Kidney (tissue), 14 donors: ENCODE results near the gene CALD1. TPM values are rescaled to one million over a fixed set of nuclear protein-coding genes. Genes with fewer than 3 reads are reported as not detected.

Experiments used
- DNase-seq, 5 donors: peaks; one replicate each; pipeline ENCODE4 v3.0.0-alpha.2; 2013 to 2020
- FAIRE-seq: peaks from 2 replicates; lab custom pipeline; 2012; peaks lifted over from hg19 to GRCh38; lab: Jason Lieb, UNC
- H3K27ac ChIP-seq, 2 donors: one replicate each; pipeline ENCODE4 v1.7.0; 2013; ENCODE audit warnings: low read depth in 2 of 2, low read length in 2 of 2, inconsistent platforms in 1 of 2
- H3K27me3 ChIP-seq: one replicate; pipeline ENCODE4 v1.7.1; 2013; ENCODE audit warnings: low read length, inconsistent platforms; ENCODE audit not compliant: control insufficient read depth, insufficient read depth
- H3K36me3 ChIP-seq, 3 donors: one replicate each; pipeline versions ENCODE4 v1.7.0 to v1.7.1; 2013; ENCODE audit warnings: low read length in 3 of 3, control low read depth in 1 of 3, inconsistent platforms in 1 of 3; ENCODE audit not compliant: insufficient read depth in 3 of 3, control insufficient read depth in 2 of 3
- H3K4me1 ChIP-seq, 3 donors: one replicate each; pipeline versions ENCODE4 v1.7.0 to v1.7.1; 2013; ENCODE audit warnings: low read length in 3 of 3, inconsistent platforms in 1 of 3, low read depth in 1 of 3; ENCODE audit not compliant: control insufficient read depth in 2 of 3, insufficient read depth in 2 of 3
- H3K4me3 ChIP-seq, 3 donors: one replicate each; pipeline versions ENCODE4 v1.7.0 to v1.8.1; 2013; ENCODE audit warnings: low read length in 3 of 3, control low read depth in 1 of 3, inconsistent platforms in 1 of 3
- H3K9ac ChIP-seq, 3 donors: one replicate each; pipeline versions ENCODE4 v1.7.0 to v1.7.1; 2013; ENCODE audit warnings: low read length in 3 of 3, control low read depth in 1 of 3, inconsistent platforms in 1 of 3
- H3K9me3 ChIP-seq, 3 donors: one replicate each; pipeline versions ENCODE4 v1.7.0 to v1.7.1; 2013; ENCODE audit warnings: low read length in 3 of 3, control low read depth in 1 of 3, inconsistent platforms in 1 of 3; ENCODE audit not compliant: control insufficient read depth in 2 of 3, insufficient read depth in 1 of 3
- intact Hi-C: fragments of 100-400 bp; cut with DNase I; formaldehyde crosslinking; loops from one replicate; pipeline ENCODE4 v1.11.1; 2022
- polyA plus RNA-seq: library from polyadenylated mRNA; stranded (reverse); fragments of 350-450 nt; fragmentation: Illumina TruSeq; extraction: RNeasy Lipid Tissue Mini Kit (QIAGEN cat#74804); gene quantifications from one replicate; pipeline ENCODE4 v1.2.3, GENCODE V29; 2014; ENCODE audit warnings: low read depth, low replicate concordance; ENCODE audit not compliant: insufficient read depth
- total RNA-seq: library from RNA; stranded (reverse); fragmentation: NEBNext Ultra II Directional; extraction: Animal tissue kit (Norgen Biotek cat#: 25700); gene quantifications from one replicate; pipeline ENCODE4 v1.2.1, GENCODE V29; 2021
- TF ChIP-seq, protein P1 (sequence below): IDR thresholded peaks from 3 replicates; pipeline ENCODE4 v1.5.1; 2012; ENCODE audit warnings: mild to moderate bottlenecking, moderate library complexity, borderline replicate concordance; ENCODE audit not compliant: insufficient read depth; ENCODE audit errors: extremely low read depth
- donor health status: control.
- donor health status: control.
- donor health status: control.
- donor health status: control.
- donor health status: control.
- donor health status: DM: yes; HTN: yes; CAD: no.
- donor health status: Normal renal cell carcinoma (clear cell type).

Gene CALD1
- total and polyA plus RNA-seq, 2 donors from 2014 or later, result 72.7 to 218 TPM

DNA sequence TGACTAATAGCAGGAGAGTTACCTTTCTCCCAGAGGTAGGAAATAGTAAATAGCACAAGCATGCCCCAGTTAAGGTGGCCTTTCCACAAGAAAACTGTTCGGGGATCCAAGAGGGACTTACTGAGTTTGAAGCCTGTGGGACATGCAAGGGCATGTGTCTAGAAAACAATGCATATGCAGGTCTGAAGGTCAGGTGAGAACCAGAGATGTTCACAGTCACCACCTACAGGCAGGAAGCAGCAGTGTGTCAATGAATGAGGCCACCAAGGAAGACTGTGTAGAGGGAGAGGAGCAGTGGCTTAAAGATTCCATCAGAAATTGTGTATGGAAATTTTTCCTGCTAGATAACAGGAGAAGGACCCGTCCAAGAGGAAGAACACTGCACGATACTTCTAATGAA lies 66.0 kb downstream of the CALD1 start:
- H3K4me1 ChIP-seq, result peaks cover 0 to 2% (median 2%) of the 10 kb centered on the region in 3 donors
- H3K9me3 ChIP-seq, result no peaks in the 10 kb centered on the region
- H3K9ac ChIP-seq, result no peak overlapping the region
- H3K27ac ChIP-seq, result no peak overlapping the region
- H3K27me3 ChIP-seq, result no peaks in the 10 kb centered on the region
- intact Hi-C loops, result no loop called here
- no peak overlapping the region for H3K4me3 ChIP-seq
- DNase-seq (no peak), FAIRE-seq (no peak)
- TF ChIP-seq, protein P1, sequence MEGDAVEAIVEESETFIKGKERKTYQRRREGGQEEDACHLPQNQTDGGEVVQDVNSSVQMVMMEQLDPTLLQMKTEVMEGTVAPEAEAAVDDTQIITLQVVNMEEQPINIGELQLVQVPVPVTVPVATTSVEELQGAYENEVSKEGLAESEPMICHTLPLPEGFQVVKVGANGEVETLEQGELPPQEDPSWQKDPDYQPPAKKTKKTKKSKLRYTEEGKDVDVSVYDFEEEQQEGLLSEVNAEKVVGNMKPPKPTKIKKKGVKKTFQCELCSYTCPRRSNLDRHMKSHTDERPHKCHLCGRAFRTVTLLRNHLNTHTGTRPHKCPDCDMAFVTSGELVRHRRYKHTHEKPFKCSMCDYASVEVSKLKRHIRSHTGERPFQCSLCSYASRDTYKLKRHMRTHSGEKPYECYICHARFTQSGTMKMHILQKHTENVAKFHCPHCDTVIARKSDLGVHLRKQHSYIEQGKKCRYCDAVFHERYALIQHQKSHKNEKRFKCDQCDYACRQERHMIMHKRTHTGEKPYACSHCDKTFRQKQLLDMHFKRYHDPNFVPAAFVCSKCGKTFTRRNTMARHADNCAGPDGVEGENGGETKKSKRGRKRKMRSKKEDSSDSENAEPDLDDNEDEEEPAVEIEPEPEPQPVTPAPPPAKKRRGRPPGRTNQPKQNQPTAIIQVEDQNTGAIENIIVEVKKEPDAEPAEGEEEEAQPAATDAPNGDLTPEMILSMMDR, result no peak
- no peaks in the 10 kb centered on the region for H3K36me3 ChIP-seq

DNA sequence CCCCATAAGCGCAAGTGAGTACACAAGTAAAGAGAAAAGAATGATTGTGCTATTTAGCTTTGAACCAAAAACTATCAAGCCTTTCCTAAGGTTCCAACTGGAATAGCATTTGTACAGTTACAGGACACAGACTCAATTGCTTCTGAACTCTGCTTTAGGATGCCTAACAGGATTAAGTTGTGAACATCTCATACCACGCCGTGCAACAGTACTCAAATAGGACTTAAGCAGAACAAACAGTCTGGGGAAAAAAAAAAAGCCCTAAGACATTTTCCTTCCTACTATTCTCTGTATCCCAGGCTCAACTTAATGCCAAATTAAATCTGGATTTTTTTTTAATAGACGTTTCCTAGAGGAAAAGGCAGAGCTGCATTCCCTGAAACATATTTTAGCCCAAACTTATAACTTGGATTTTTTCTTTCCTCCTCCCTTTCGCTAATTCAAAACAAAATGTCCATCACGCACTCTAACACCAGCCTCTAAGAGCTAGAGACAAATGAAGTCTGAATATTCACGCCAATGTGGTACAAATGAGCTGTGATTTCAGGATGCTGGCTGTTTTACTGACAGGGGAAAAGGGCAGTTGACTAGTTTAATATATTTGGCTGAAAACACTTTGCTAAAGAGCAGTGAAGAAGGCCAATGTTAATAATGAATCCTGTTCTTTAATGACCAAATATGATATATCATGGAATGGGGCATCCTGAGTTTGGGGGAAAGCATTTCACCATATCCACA lies 68.6 kb downstream of the CALD1 start:
- TF ChIP-seq, protein P1, result no peak
- H3K27ac ChIP-seq, result no peak overlapping the region
- H3K9me3 ChIP-seq, result no peaks in the 10 kb centered on the region
- peaks cover 0 to 4% (median 2%) of the 10 kb centered on the region in 3 donors for H3K4me1 ChIP-seq
- H3K4me3 ChIP-seq, result no peak overlapping the region
- intact Hi-C loops, result no loop called here
- FAIRE-seq (no peak), DNase-seq (no peak)
- H3K27me3 ChIP-seq, result no peaks in the 10 kb centered on the region
- H3K9ac ChIP-seq, result no peak overlapping the region
- H3K36me3 ChIP-seq, result no peaks in the 10 kb centered on the region

DNA sequence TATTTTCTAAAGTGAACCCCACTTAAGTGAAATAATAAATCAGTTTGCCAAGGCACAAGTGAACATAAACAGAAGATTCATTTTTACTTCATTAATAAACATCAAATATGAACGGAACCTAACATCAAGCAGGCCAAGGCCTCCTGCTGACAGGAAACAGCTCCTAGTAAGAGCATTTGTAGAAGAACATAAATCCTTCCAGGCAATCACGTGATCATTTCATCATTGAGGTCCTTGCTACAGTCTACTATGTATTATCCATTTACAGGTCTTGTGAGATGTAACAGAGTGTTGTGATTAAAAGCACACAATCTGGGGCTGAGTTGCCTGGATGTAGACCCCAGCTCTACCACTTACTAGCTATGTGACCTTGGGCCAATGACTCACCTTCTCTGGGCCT lies 70.6 kb downstream of the CALD1 start:
- DNase-seq (peak in 1 of 5 donors; percentile 44), FAIRE-seq (no peak)
- H3K4me1 ChIP-seq, result peaks cover 0 to 9% (median 2%) of the 10 kb centered on the region in 3 donors
- H3K4me3 ChIP-seq, result no peak overlapping the region
- intact Hi-C loops, result no loop called here
- no peaks in the 10 kb centered on the region for H3K36me3 ChIP-seq
- H3K27ac ChIP-seq, result no peak overlapping the region
- H3K9ac ChIP-seq, result no peak overlapping the region
- TF ChIP-seq, protein P1, result no peak
- H3K27me3 ChIP-seq, result no peaks in the 10 kb centered on the region
- H3K9me3 ChIP-seq, result no peaks in the 10 kb centered on the region
